GM12891 (cell line): ENCODE results near the gene CST6.
A peak's percentile ranks its signal among the peaks of the same experiment; 100 is the strongest.

Experiments
- POLR2A ChIP-seq: IDR thresholded peaks from 2 replicates; pipeline ENCODE4 v1.6.1; 2011; ENCODE audit warnings: low read depth, low read length, control low read depth
- POLR2AphosphoS5 ChIP-seq: IDR thresholded peaks from 2 replicates; pipeline ENCODE4 v1.6.1; 2011; ENCODE audit warnings: low read depth, low read length, control low read depth

GRCh38 chr11:65975771-65976170 is 36.0 kb upstream of the CST6 start:
- TF ChIP-seq POLR2AphosphoS5 (0 out of 2 replicates have a peak, but pooled peaks have one; percentile 5), POLR2A (no peak)
